IMR-90 (cell line): Measurements from ENCODE around the gene GLIS1. TPM values are rescaled to one million over a fixed set of nuclear protein-coding genes. Genes with fewer than 3 reads are reported as not detected.
A peak's percentile ranks its signal among the peaks of the same experiment; 100 is the strongest.

Experiments
- ATAC-seq: fragments of 200-7000 bp; cut with Tn5 transposase; 2 replicates; pipeline ENCODE4 v1.9.1; 2020; ENCODE audit warnings: low read depth, mild to moderate bottlenecking, moderate library complexity
- BruUV-seq: library from RNA; stranded (reverse); fragments of 400-500 nt; replicated peaks from 2 replicates; lab custom pipeline; 2021; lab: Mats Ljungman, UMichigan
- CTCF ChIA-PET: fragments of 300-600 bp; formaldehyde crosslinking; extraction: SDS; loops from one replicate; lab custom pipeline; 2021; ENCODE audit warnings: antibody characterized with exemption; lab: Yijun Ruan, JAX
- POLR2A ChIA-PET: fragments of 300-600 bp; sonication (Branson Sonifier 250); formaldehyde crosslinking; loops from one replicate; lab custom pipeline; 2022; ENCODE audit warnings: antibody characterized with exemption; ENCODE audit not compliant: unreplicated experiment; lab: Charles Lee
- DNase-seq: peaks from one replicate; pipeline ENCODE4 v3.0.0; 2013
- H2AFZ ChIP-seq: replicated peaks from 2 replicates; pipeline ENCODE3; 2013; ENCODE audit warnings: low read length, mild to moderate bottlenecking; ENCODE audit not compliant: poor library complexity
- H2AK5ac ChIP-seq: 2 replicates; pipeline ENCODE4 v1.6.1; 2013; ENCODE audit warnings: low read depth, low read length, inconsistent platforms
- H2AK9ac ChIP-seq: replicated peaks from 2 replicates; pipeline ENCODE3; 2013; ENCODE audit warnings: mild to moderate bottlenecking, low read depth, low read length, moderate library complexity; ENCODE audit not compliant: poor library complexity
- H2BK120ac ChIP-seq: 2 replicates; pipeline ENCODE4 v1.6.1; 2013; ENCODE audit warnings: low read depth, low read length, inconsistent platforms
- H2BK15ac ChIP-seq: 3 replicates; pipeline ENCODE4 v1.6.1; 2013; ENCODE audit warnings: low read depth, low read length, inconsistent platforms
- H2BK20ac ChIP-seq: 2 replicates; pipeline ENCODE4 v1.6.1; 2013; ENCODE audit warnings: low read depth, mild to moderate bottlenecking, inconsistent platforms, low read length, moderate library complexity
- H2BK5ac ChIP-seq: 2 replicates; pipeline ENCODE4 v1.6.1; 2013; ENCODE audit warnings: mild to moderate bottlenecking, low read depth, low read length, inconsistent platforms; ENCODE audit not compliant: poor library complexity, severe bottlenecking
- H3K14ac ChIP-seq: replicated peaks from 2 replicates; pipeline ENCODE4 v1.6.1; 2013; ENCODE audit warnings: low read depth, low read length, inconsistent platforms
- H3K18ac ChIP-seq: 2 replicates; pipeline ENCODE4 v1.6.1; 2013; ENCODE audit warnings: low read depth, low read length, control low read depth
- H3K23ac ChIP-seq: 2 replicates; pipeline ENCODE4 v1.6.1; 2013; ENCODE audit warnings: low read depth, low read length, inconsistent platforms
- H3K27ac ChIP-seq: 2 replicates; pipeline ENCODE4 v1.5.1; 2013; ENCODE audit warnings: mild to moderate bottlenecking, control low read depth, low read length; ENCODE audit not compliant: insufficient read depth
- H3K27me3 ChIP-seq: 2 replicates; pipeline ENCODE4 v1.6.1; 2013; ENCODE audit warnings: low read length; ENCODE audit not compliant: control insufficient read depth, insufficient read depth
- H3K36me3 ChIP-seq: 2 replicates; pipeline ENCODE4 v1.6.1; 2013; ENCODE audit warnings: low read length, mixed read lengths; ENCODE audit not compliant: control insufficient read depth, insufficient read depth
- H3K4ac ChIP-seq: 2 replicates; pipeline ENCODE4 v1.6.1; 2013; ENCODE audit warnings: low read depth, low read length, inconsistent platforms
- H3K4me1 ChIP-seq: 2 replicates; pipeline ENCODE4 v1.6.1; 2013; ENCODE audit warnings: low read length, mixed read lengths; ENCODE audit not compliant: control insufficient read depth, insufficient read depth
- H3K4me2 ChIP-seq: 2 replicates; pipeline ENCODE4 v1.6.1; 2013; ENCODE audit warnings: low read depth, mild to moderate bottlenecking, control low read depth, low read length, moderate library complexity
- H3K4me3 ChIP-seq: 2 replicates; pipeline ENCODE4 v1.5.1; 2013; ENCODE audit warnings: low read depth, mild to moderate bottlenecking, control low read depth, low read length, moderate library complexity; ENCODE audit not compliant: insufficient read depth
- H3K56ac ChIP-seq: 2 replicates; pipeline ENCODE4 v1.6.1; 2013; ENCODE audit warnings: low read length, inconsistent platforms; ENCODE audit not compliant: insufficient read depth; ENCODE audit errors: extremely low read depth
- H3K79me1 ChIP-seq, 2 experiments: 2 replicates each; pipeline ENCODE4 v1.6.1; 2013; ENCODE audit warnings: low read length in 2 of 2, inconsistent platforms in 1 of 2, low read depth in 1 of 2
- H3K9ac ChIP-seq: 2 replicates; pipeline ENCODE4 v1.6.1; 2013; ENCODE audit warnings: low read depth, low read length, control low read depth
- H3K9me1 ChIP-seq: 2 replicates; pipeline ENCODE4 v1.6.1; 2013; ENCODE audit warnings: low read length, inconsistent platforms; ENCODE audit not compliant: insufficient read depth
- H3K9me3 ChIP-seq: 2 replicates; pipeline ENCODE4 v1.6.1; 2013; ENCODE audit warnings: low read length; ENCODE audit not compliant: control insufficient read depth, insufficient read depth
- H4K20me1 ChIP-seq: 2 replicates; pipeline ENCODE4 v1.6.1; 2013; ENCODE audit warnings: low read length, inconsistent platforms; ENCODE audit not compliant: insufficient read depth
- H4K5ac ChIP-seq: 2 replicates; pipeline ENCODE4 v1.6.1; 2013; ENCODE audit warnings: mild to moderate bottlenecking, low read depth, low read length, control low read depth
- H4K8ac ChIP-seq, 2 experiments: 2 replicates each; pipeline ENCODE4 v1.6.1; 2013; ENCODE audit warnings: low read depth in 2 of 2, low read length in 2 of 2, control low read depth in 1 of 2, inconsistent platforms in 1 of 2
- H4K91ac ChIP-seq: 2 replicates; pipeline ENCODE4 v1.6.1; 2013; ENCODE audit warnings: low read depth, low read length, inconsistent platforms; ENCODE audit not compliant: insufficient read depth
- CEBPB ChIP-seq: IDR thresholded peaks from 2 replicates; pipeline ENCODE4 v1.6.1; 2012; ENCODE audit warnings: low read depth, low read length, improper control_type of control experiment
- MAZ ChIP-seq: IDR thresholded peaks from 2 replicates; pipeline ENCODE4 v1.6.1; 2012; ENCODE audit warnings: low read depth, mild to moderate bottlenecking, low read length, improper control_type of control experiment, moderate library complexity, borderline replicate concordance
- POLR2A ChIP-seq: IDR thresholded peaks from 2 replicates; pipeline ENCODE4 v1.6.1; 2012; ENCODE audit warnings: mild to moderate bottlenecking, low read depth, low read length
- RAD21 ChIP-seq: IDR thresholded peaks from 2 replicates; pipeline ENCODE4 v1.6.1; 2012; ENCODE audit warnings: low read length, improper control_type of control experiment
- RCOR1 ChIP-seq: IDR thresholded peaks from 2 replicates; pipeline ENCODE4 v1.6.1; 2012; ENCODE audit warnings: mild to moderate bottlenecking, low read length, improper control_type of control experiment; ENCODE audit not compliant: insufficient replicate concordance
- SMC3 ChIP-seq: fragments of 150-350 bp; IDR thresholded peaks from 2 replicates; pipeline ENCODE4 v1.6.1; 2016; ENCODE audit warnings: low read depth, mild to moderate bottlenecking, antibody characterized with exemption, low read length, moderate library complexity
- WGBS, 2 experiments: methylation state at CpG; one replicate each; pipeline versions ENCODE4 v1.1.5 to v1.1.7; 2013; ENCODE audit warnings: missing lambda C conversion rate in 2 of 2; ENCODE audit not compliant: insufficient read length in 1 of 2; ENCODE audit errors: extremely low coverage in 2 of 2; 5-methylcytosine and 5-hydroxymethylcytosine counted together
- dilution Hi-C: fragments of 300-500 bp; cut with HindIII; formaldehyde crosslinking; loops from one replicate; pipeline ENCODE4 v1.14.3; 2018; ENCODE audit warnings: low sequenced_read_pairs; ENCODE audit not compliant: unreplicated experiment
- in situ Hi-C: fragments of 300-500 bp; cut with MboI; formaldehyde crosslinking; loops from 3 replicates; pipeline ENCODE4 v1.14.3; 2019; ENCODE audit warnings: low sequenced_read_pairs, inconsistent platforms, mixed read lengths
- intact Hi-C: fragments of 100-400 bp; cut with micrococcal nuclease; formaldehyde crosslinking; loops from 2 replicates; pipeline ENCODE4 v1.10.0; 2022
- polyA plus RNA-seq, 3 experiments: library from polyadenylated mRNA; depleted of rRNA; stranded (reverse); fragments of >200 nt; gene quantifications; 2 replicates each; pipeline ENCODE4 v1.2.3, GENCODE V29; 2012; ENCODE audit warnings: low replicate concordance in 1 of 3
- total RNA-seq: library from RNA; depleted of rRNA; stranded (reverse); fragments of >200 nt; gene quantifications from 2 replicates; pipeline ENCODE4 v1.2.3, GENCODE V29; 2012

Gene GLIS1
- total and polyA plus RNA-seq, 2 of the 4 experiments (the other 2 are of a cell fraction) = 0.18 to 2.3 TPM

DNA sequence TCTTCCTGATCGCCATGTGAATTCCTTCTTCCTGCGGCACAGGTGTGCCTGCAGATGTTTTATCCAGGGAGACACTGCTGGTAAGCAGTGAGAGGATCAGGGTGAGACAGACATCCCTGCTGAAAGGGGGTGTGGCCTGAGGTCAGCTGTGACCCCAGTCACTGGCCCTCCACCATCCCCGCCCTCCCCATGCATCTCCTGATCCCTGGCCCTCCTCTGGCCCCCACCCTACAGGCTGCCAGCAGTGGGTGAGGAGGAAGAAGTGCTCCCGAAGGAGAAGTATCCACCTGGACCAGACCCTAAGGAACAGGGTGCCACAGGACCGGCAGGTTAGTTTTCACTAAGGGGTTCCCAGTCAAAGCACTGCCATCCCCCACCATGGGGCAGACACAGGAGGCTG is 85.3 kb downstream of the GLIS1 start:
- Histone ChIP-seq H2AK5ac (peak overlapping the region; percentile 94), H3K9ac (no peak overlapping the region), H3K36me3 (no peaks in the 10 kb centered on the region; the same call in 1 of the 2 replicates), H3K27me3 (no peaks in the 10 kb centered on the region), H2AK9ac (no peak overlapping the region), H3K14ac (no peak overlapping the region), H3K9me3 (no peaks in the 10 kb centered on the region), H3K4me2 (no peak overlapping the region), H3K9me1 (peaks cover 51% of the 10 kb centered on the region), H3K18ac (no peak overlapping the region), H3K27ac (no peak overlapping the region), H3K4ac (peak overlapping the region; percentile 88), H2AFZ (no peak overlapping the region), H2BK5ac (no peak overlapping the region), H4K5ac (no peak overlapping the region), H2BK15ac (peak overlapping the region; percentile 86; the same call in 1 of the 3 replicates), H3K4me1 (peaks cover 25% of the 10 kb centered on the region), H2BK20ac (peak overlapping the region; percentile 91), H3K23ac (peak overlapping the region; percentile 75; the same call in 1 of the 2 replicates), H3K4me3 (no peak overlapping the region), H2BK120ac (peak overlapping the region; percentile 81), H3K56ac (no peak overlapping the region), H4K20me1 (peaks cover 15% of the 10 kb centered on the region; the same call in 1 of the 2 replicates), H3K79me1 (peaks cover 2 to 37% of the 10 kb centered on the region in 2 experiments), H4K91ac (no peak overlapping the region; the same call in 1 of the 2 replicates), H4K8ac (no peak overlapping the region; a peak in 1 of 4 replicates)
- ChIA-PET POLR2A (no interaction called here), CTCF (no interaction called here)
- WGBS, 2 experiments = no CpG with 5 or more reads among the region's 5 CpGs
- no peak for DNase-seq
- BruUV-seq = no TSS peak
- no peak for TF ChIP-seq CEBPB
- TF ChIP-seq RCOR1 = no peak
- TF ChIP-seq MAZ = no peak
- no peak for TF ChIP-seq POLR2A
- no peak for TF ChIP-seq SMC3
- no peak for TF ChIP-seq RAD21
- dilution Hi-C loops = no loop called here
- in situ Hi-C loops = no loop called here
- no peak for ATAC-seq
- intact Hi-C loops = no loop called here
